ENCODE data around the gene RBM48. TPM values are rescaled to one million over a fixed set of nuclear protein-coding genes. Genes with fewer than 3 reads are reported as not detected.
"Not testable (repeated sequence)": the region's sequence is repeated elsewhere in the genome, so short reads cannot be mapped to it uniquely, and the experiment has no call there.

Gene RBM48
- total and polyA plus RNA-seq, 8 donors, result 10.6 to 20.0 (median 17.7) TPM

DNA sequence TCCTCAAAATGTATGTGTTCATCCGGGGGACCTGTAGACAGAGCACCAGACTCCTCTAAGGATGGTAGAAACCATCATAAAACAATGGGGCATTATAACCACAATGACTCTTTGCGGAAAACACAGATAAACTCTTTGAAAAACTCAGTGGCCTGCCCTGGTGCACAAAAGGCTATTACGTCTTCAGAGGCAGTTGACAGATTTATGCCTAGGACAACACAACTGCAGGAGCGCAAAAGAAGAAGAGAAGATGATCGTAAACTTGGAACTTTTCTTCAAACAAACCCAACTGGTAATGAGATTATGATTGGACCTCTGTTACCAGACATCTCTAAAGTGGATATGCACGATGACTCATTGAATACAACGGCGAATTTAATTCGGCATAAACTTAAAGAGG lies 6.0 kb downstream of the RBM48 start:
- Histone ChIP-seq H3K36me3 (peaks cover 0 to 99% of the 10 kb centered on the region in 2 donors), H3K4me1 (peaks cover under 1 to 17% of the 10 kb centered on the region in 2 donors)
- intact Hi-C loops (cut with DNase I), result no loop called here

DNA sequence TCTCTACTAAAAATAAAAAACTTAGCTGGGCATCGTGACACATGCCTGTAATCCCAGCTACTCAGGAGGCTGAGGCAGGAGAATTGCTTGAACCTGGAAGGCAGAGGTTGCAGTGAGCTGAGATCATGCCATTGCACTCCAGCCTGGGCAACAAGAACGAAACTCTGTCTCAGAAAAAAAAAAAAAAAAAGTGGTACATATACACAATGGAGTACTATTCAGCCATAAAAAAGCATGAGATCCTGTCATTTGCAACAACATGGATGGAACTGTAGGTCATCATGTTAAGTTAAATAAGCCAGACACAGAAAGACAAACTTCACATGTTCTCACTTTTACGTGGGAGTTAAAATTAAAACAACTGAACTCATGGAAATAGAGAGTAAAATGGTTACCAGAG lies 14.9 kb downstream of the RBM48 start:
- H3K9me3 ChIP-seq; H3K36me3 ChIP-seq; intact Hi-C loops (cut with DNase I); H3K27me3 ChIP-seq; H3K27ac ChIP-seq; ATAC-seq; H3K4me3 ChIP-seq; H3K4me1 ChIP-seq; DNase-seq: not testable (repeated sequence)

More for the DNA sequence above, 6.0 kb downstream of the RBM48 start:
- Histone ChIP-seq H3K4me3 (no peak overlapping the region), H3K27me3 (no peaks in the 10 kb centered on the region), H3K27ac (no peak overlapping the region), H3K9me3 (no peaks in the 10 kb centered on the region)
- no peak for DNase-seq
- no peak for ATAC-seq
- TF ChIP-seq, protein P1, sequence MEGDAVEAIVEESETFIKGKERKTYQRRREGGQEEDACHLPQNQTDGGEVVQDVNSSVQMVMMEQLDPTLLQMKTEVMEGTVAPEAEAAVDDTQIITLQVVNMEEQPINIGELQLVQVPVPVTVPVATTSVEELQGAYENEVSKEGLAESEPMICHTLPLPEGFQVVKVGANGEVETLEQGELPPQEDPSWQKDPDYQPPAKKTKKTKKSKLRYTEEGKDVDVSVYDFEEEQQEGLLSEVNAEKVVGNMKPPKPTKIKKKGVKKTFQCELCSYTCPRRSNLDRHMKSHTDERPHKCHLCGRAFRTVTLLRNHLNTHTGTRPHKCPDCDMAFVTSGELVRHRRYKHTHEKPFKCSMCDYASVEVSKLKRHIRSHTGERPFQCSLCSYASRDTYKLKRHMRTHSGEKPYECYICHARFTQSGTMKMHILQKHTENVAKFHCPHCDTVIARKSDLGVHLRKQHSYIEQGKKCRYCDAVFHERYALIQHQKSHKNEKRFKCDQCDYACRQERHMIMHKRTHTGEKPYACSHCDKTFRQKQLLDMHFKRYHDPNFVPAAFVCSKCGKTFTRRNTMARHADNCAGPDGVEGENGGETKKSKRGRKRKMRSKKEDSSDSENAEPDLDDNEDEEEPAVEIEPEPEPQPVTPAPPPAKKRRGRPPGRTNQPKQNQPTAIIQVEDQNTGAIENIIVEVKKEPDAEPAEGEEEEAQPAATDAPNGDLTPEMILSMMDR (IDR thresholded peaks at IDR 0.05), result no peak

DNA sequence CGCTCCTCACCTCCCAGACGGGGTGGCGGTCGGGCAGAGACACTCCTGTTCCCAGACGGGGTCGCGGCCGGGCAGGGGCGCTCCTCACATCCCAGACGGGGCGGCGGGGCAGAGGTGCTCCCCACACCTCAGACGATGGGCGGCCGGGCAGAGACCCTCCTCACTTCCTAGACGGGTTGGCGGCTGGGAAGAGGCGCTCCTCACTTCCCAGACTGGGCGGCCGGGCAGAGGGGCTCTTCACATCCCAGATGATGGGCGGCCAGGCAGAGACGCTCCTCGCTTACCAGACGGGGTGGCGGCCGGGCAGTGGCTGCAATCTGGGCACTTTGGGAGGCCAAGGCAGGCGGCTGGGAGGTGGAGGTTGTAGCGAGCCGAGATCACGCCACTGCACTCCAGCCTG lies 16.5 kb downstream of the RBM48 start:
- peak in 1 of 4 donors; percentile 61 for DNase-seq
- H3K27ac ChIP-seq; intact Hi-C loops (cut with DNase I); H3K4me3 ChIP-seq; ATAC-seq; H3K36me3 ChIP-seq; H3K4me1 ChIP-seq; H3K9me3 ChIP-seq; H3K27me3 ChIP-seq: not testable (repeated sequence)

DNA sequence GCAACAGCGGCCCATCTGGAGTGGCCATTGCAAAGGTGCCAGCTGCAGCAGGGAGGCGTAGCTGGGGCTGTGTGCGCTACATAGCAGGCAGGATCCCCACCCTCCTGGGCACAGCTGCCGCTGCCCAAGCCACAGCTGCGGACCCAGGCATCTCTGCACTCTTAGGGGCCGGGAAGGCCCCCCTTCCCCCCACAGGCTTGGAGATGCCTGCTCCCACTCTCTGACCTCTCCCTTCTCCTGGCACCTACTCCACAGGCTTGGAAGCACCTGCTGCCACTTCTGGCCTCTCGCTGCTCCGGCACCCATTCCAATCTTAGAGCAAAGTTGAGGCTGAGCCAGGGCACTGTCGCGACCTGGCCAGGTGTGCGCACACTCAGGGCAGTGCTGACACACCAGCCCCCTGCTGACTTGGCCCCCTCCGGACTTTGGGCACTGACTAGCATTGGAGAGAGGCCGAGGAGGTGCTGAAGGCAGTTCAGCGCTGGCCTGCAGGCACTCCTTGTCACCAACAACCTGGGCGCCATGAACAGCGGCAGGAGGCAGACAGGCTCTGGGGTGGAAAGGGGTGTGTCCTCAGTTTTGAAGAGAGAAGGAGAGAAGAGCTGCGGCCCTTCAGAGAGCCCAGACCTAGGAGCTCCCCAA lies 18.4 kb downstream of the RBM48 start:
- Histone ChIP-seq H3K27me3 (no peaks in the 10 kb centered on the region), H3K4me3 (no peak overlapping the region), H3K36me3 (no peaks in the 10 kb centered on the region), H3K4me1 (no peaks in the 10 kb centered on the region), H3K9me3 (no peaks in the 10 kb centered on the region), H3K27ac (no peak overlapping the region)
- DNase-seq, result peak in 1 of 4 donors; percentile 62
- intact Hi-C loops (cut with DNase I), result no loop called here
- TF ChIP-seq, protein P1 (IDR thresholded peaks at IDR 0.05), result no peak
- ATAC-seq, result no peak

DNA sequence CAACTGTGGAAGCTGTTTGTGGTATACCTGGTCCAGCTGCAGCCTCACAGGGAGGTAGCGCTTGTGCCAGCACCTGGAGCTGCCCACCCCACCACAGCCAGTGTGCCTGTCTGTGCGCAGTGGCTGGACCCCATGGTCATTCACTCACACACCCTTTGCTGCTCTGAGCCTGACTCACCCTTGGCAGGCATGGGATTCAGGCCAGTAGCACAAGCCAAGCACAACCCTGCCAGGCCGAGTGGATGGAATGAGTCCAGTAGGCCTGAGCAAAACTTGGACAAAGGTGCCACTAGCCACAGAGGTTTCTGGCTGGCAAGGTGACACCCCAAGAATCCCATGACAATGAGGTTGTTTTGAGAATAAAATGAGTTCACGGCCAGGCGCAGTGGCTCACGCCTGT lies 19.0 kb downstream of the RBM48 start:
- H3K27me3 ChIP-seq, result no peaks in the 10 kb centered on the region
- ATAC-seq, result no peak
- H3K27ac ChIP-seq, result no peak overlapping the region
- DNase-seq, result peak in 1 of 4 donors; percentile 42
- intact Hi-C loops (cut with DNase I), result no loop called here
- TF ChIP-seq, protein P1 (IDR thresholded peaks at IDR 0.05), result no peak
- H3K4me1 ChIP-seq, result no peaks in the 10 kb centered on the region
- H3K9me3 ChIP-seq, result no peaks in the 10 kb centered on the region
- no peaks in the 10 kb centered on the region for H3K36me3 ChIP-seq
- H3K4me3 ChIP-seq, result no peak overlapping the region

DNA sequence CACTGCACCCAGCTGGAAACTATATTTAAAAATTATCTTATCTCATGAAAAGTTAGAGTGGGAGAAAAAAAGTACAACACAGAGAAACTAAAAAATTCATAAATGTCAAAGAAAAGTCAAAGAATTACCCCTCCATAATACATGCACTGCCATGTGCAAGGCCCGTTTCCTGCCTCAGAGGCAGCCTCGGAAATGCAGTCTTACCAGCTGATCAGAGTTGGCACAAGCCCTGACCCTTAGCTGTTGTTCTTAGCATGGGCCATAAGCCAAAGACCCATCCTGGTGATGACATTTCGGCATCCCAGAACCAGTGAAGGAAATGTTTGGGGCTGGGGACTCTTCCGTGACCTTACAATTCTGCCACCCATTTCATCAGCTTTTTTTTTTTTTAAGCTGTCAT lies 21.6 kb downstream of the RBM48 start:
- intact Hi-C loops (cut with DNase I), result no loop called here
- no peaks in the 10 kb centered on the region for H3K9me3 ChIP-seq
- no peak for DNase-seq
- no peaks in the 10 kb centered on the region for H3K36me3 ChIP-seq
- H3K4me1 ChIP-seq, result no peaks in the 10 kb centered on the region
- no peak for ATAC-seq
- no peaks in the 10 kb centered on the region for H3K27me3 ChIP-seq
- no peak overlapping the region for H3K27ac ChIP-seq
- TF ChIP-seq, protein P1 (IDR thresholded peaks at IDR 0.05), result no peak
- no peak overlapping the region for H3K4me3 ChIP-seq

Measured in left lung (tissue), 10 donors.